Gastrocnemius medialis (tissue), 4 donors: ENCODE measurements around the gene LPO. TPM values are rescaled to one million over a fixed set of nuclear protein-coding genes. Genes with fewer than 3 reads are reported as not detected.

Experiments
- ATAC-seq, 2 donors: fragments of 150-250 bp; one replicate each; pipeline ENCODE4 v1.9.1; 2016
- DNase-seq, 2 donors: peaks; one replicate each; pipeline ENCODE4 v3.0.0-alpha.2; 2019
- H3K27ac ChIP-seq, 4 donors: fragments of 200-600 bp; sonication (generic); 1 replicate in 1 of 4; 2 replicates in 3 of 4; pipeline ENCODE4 v1.5.1; 2016 to 2018; ENCODE audit warnings: mild to moderate bottlenecking in 2 of 4, moderate library complexity in 1 of 4
- H3K27me3 ChIP-seq, 3 donors: fragments of 200-600 bp; sonication (generic) in 2 of 3; 1 replicate in 1 of 3; 2 replicates in 2 of 3; pipeline versions ENCODE4 v1.5.1 to v1.6.0; 2016 to 2019; ENCODE audit warnings: mild to moderate bottlenecking in 1 of 3, moderate library complexity in 1 of 3
- H3K36me3 ChIP-seq, 2 donors: fragments of 200-600 bp; sonication (generic) in 1 of 2; one replicate each; pipeline ENCODE4 v1.5.1; 2017 to 2018
- H3K4me1 ChIP-seq, 2 donors: fragments of 200-600 bp; sonication (generic) in 1 of 2; one replicate each; pipeline ENCODE4 v1.5.1; 2016 to 2017; ENCODE audit warnings: mild to moderate bottlenecking in 2 of 2
- H3K4me3 ChIP-seq, 4 donors: fragments of 200-600 bp; sonication (generic) in 3 of 4; 1 replicate in 1 of 4; 2 replicates in 3 of 4; pipeline ENCODE4 v1.5.1; 2016 to 2019; ENCODE audit warnings: mild to moderate bottlenecking in 2 of 4
- H3K9me3 ChIP-seq, 3 donors: fragments of 200-600 bp; sonication (generic) in 2 of 3; 1 replicate in 1 of 3; 2 replicates in 2 of 3; pipeline ENCODE4 v1.5.1; 2016 to 2019
- POLR2A ChIP-seq, 2 donors: fragments of 450-650 bp; IDR thresholded peaks; one replicate each; pipeline ENCODE4 v1.6.1; 2017; ENCODE audit warnings: antibody characterized with exemption in 2 of 2, mild to moderate bottlenecking in 2 of 2, moderate library complexity in 2 of 2
- in situ Hi-C, 4 donors: fragments of 200-750 bp; cut with MboI; loops; one replicate each; pipeline versions ENCODE4 v1.15.0 to v1.8.0; 2017; ENCODE audit warnings: low sequenced_read_pairs in 4 of 4
- intact Hi-C: fragments of 100-400 bp; cut with DNase I; formaldehyde crosslinking; loops from one replicate; pipeline ENCODE4 v1.15.1; 2023; ENCODE audit warnings: low total_unique reads
- total RNA-seq, 4 donors: library from RNA; depleted of rRNA; stranded (reverse); fragments of >200 nt; gene quantifications; one replicate each; pipeline versions ENCODE4 v1.1.0 to v1.2.3, GENCODE V29; 2016
- TF ChIP-seq, protein P1 (sequence below), 5 experiments: fragments of 450-650 bp in 3 of 5; fragments of 200-600 bp in 2 of 5; sonication (generic) in 2 of 5; IDR thresholded peaks in 4 of 5; conservative IDR thresholded peaks in 1 of 5; 1 replicate in 4 of 5; 2 replicates in 1 of 5; pipeline ENCODE4 v1.5.1; 2016 to 2019; ENCODE audit warnings: antibody characterized with exemption in 5 of 5, mild to moderate bottlenecking in 3 of 5, moderate library complexity in 3 of 5

LPO gene
- total RNA-seq, 4 donors from 2014 or later: not detected

DNA sequence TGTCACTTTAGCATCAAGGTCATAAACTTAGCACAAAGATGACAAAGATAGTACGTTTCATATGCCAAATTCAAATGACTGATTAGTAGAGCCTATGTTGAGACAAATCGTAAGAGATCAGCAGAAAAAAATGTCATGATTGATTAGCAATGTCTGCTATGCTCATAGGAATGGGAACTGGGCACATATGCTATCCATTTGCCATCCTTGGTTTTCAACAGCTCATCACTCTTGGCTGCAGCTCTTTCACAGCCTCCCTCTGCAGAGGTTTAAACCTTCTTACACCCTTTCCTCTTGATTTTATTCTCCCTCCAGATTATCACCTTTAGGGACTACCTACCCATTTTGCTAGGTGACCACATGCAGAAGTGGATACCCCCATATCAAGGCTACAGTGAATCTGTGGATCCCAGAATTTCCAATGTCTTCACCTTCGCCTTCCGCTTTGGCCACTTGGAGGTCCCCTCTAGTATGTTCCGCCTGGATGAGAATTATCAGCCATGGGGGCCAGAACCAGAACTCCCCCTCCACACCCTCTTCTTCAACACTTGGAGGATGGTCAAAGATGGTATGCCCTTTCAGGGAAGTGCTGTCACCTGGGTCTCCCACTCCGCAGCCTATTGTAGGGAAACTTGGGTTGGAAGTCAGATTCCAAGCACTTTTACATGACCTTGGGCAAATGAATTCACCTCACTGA, 26.2 kb downstream of the LPO start:
- no peaks in the 10 kb centered on the region for H3K36me3 ChIP-seq
- TF ChIP-seq POLR2A (IDR thresholded peaks at IDR 0.05): no peak
- no peak for DNase-seq
- H3K4me1 ChIP-seq: no peaks in the 10 kb centered on the region
- H3K27ac ChIP-seq: no peak overlapping the region
- H3K4me3 ChIP-seq: no peak overlapping the region
- no peak for ATAC-seq
- in situ Hi-C loops: loop anchor here in 1 of 4 donors (10.0 kb wide), 1 partner anchor 60 kb away; no protein-coding TSS in a partner anchor
- no peaks in the 10 kb centered on the region for H3K9me3 ChIP-seq
- intact Hi-C loops: no loop called here
- H3K27me3 ChIP-seq: peaks cover 13 to 15% (median 13%) of the 10 kb centered on the region in 3 donors

DNA sequence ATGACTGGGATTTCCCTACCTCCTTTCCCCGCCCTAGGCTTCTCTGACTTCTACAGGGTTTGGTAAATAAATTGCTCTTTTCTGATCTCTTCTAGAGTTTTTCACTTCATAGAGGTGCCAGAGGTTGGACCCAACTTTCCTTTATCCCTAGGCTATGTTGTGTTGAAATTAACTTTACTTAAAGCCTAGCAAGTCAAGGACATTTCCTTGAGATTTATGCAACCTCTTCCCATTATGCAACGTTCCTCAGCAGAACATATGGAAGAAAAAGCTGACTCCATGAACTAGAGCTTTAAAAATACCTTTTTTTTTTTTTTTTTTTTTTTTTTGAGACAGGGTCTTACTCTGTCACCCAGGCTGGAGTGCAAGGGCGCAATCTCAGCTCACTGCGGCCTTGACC, 26.9 kb downstream of the LPO start:
- H3K4me3 ChIP-seq: no peak overlapping the region
- H3K9me3 ChIP-seq: no peaks in the 10 kb centered on the region
- DNase-seq (no peak), ATAC-seq (no peak)
- H3K27ac ChIP-seq: no peak overlapping the region
- H3K4me1 ChIP-seq: no peaks in the 10 kb centered on the region
- peaks cover 6 to 13% (median 11%) of the 10 kb centered on the region in 3 donors for H3K27me3 ChIP-seq
- in situ Hi-C loops (loop anchor here in 1 of 4 donors (10.0 kb wide), 1 partner anchor 60 kb away; no protein-coding TSS in a partner anchor), intact Hi-C loops (no loop called here)
- H3K36me3 ChIP-seq: no peaks in the 10 kb centered on the region
- TF ChIP-seq, protein P1, sequence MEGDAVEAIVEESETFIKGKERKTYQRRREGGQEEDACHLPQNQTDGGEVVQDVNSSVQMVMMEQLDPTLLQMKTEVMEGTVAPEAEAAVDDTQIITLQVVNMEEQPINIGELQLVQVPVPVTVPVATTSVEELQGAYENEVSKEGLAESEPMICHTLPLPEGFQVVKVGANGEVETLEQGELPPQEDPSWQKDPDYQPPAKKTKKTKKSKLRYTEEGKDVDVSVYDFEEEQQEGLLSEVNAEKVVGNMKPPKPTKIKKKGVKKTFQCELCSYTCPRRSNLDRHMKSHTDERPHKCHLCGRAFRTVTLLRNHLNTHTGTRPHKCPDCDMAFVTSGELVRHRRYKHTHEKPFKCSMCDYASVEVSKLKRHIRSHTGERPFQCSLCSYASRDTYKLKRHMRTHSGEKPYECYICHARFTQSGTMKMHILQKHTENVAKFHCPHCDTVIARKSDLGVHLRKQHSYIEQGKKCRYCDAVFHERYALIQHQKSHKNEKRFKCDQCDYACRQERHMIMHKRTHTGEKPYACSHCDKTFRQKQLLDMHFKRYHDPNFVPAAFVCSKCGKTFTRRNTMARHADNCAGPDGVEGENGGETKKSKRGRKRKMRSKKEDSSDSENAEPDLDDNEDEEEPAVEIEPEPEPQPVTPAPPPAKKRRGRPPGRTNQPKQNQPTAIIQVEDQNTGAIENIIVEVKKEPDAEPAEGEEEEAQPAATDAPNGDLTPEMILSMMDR (IDR thresholded peaks at IDR 0.05 in 4 of 5, conservative IDR thresholded peaks at IDR 0.05 in 1 of 5): no peak
- no peak for TF ChIP-seq POLR2A (IDR thresholded peaks at IDR 0.05)

DNA sequence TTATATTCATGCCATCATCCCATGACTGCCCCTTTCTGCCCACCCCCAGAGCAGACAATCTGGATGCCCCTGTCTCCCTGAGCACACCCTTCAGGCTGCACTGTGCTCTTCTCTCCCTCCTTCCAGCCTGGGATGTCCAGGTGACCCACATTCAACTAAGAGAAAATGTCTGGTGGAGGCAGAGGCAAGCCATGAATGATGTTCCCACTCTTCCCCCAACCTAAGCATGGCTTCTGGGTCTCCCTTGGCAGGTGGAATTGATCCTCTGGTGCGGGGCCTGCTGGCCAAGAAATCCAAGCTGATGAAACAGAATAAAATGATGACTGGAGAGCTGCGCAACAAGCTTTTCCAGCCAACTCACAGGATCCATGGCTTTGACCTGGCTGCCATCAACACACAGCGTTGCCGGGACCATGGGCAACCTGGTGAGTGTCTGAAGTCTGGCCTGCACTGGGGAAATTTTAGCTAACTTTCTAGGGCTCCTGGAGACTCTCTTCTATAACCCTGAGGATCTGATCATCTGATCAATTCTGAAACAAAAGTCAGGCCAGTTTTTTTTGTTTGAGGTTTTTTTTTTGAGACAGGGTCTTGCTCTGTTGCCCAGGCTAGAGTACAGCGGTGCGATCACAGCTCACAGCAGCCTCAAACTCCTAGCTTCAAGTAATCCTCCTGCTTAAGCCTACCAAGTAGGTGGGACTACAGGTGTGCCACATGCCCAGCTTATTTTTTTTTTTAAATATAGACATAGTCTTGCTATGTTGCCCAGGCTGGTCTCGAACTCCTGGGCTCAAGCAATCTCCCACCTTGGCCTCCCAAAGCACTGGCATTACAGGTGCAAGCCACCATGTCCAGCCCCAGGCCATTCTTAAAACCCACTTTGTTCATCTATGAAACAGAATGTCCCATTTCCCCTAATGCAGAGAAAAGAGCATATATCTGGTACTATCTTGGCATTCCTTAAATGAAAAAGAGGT, 27.8 kb downstream of the LPO start:
- in situ Hi-C loops (loop anchor here in 1 of 4 donors (10.0 kb wide), 1 partner anchor 61 kb away; no protein-coding TSS in a partner anchor), intact Hi-C loops (no loop called here)
- peaks cover 5 to 13% (median 9%) of the 10 kb centered on the region in 3 donors for H3K27me3 ChIP-seq
- no peak overlapping the region for H3K4me3 ChIP-seq
- DNase-seq (no peak), ATAC-seq (no peak)
- H3K27ac ChIP-seq: no peak overlapping the region
- H3K36me3 ChIP-seq: no peaks in the 10 kb centered on the region
- H3K9me3 ChIP-seq: no peaks in the 10 kb centered on the region
- no peaks in the 10 kb centered on the region for H3K4me1 ChIP-seq
- TF ChIP-seq, protein P1 (IDR thresholded peaks at IDR 0.05 in 4 of 5, conservative IDR thresholded peaks at IDR 0.05 in 1 of 5): no peak
- no peak for TF ChIP-seq POLR2A (IDR thresholded peaks at IDR 0.05)

DNA sequence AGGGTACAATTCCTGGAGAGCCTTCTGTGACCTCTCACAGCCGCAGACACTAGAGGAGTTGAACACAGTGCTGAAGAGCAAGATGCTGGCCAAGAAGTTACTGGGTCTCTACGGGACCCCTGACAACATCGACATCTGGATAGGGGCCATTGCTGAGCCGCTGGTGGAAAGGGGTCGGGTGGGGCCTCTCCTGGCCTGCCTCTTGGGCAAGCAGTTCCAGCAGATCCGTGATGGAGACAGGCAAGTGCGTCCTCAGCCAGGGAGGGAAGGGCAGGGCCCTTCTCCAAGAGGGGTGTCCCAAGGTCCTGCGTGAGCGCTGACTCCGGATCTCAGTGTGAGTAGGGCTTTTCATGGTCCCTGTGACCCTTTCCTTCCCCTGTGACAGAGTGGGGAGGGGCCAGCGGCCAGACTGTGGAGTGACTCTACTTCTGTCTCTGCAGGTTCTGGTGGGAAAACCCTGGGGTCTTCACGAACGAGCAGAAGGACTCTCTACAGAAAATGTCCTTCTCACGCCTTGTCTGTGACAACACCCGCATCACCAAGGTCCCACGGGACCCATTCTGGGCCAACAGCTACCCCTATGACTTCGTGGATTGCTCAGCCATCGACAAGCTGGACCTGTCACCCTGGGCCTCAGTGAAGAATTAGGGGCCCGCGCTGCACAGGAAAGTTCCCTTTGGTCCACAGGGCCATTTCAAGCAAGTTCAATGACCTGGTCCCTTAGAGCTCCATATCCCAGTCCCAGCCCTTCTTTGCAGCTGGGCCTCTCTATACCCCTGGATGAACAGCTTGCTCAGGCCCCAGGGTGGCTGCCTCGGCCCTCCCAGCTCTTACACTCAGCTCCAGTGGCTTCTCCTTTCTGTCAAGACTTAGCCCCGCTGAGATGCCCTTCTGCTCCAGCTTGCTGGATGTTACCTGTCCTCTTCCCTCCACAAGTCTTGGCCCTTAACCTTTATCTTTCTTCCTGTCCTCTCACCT, 29.3 kb downstream of the LPO start:
- no peak for TF ChIP-seq POLR2A (IDR thresholded peaks at IDR 0.05)
- TF ChIP-seq, protein P1 (IDR thresholded peaks at IDR 0.05 in 4 of 5, conservative IDR thresholded peaks at IDR 0.05 in 1 of 5): no peak
- DNase-seq (no peak), ATAC-seq (no peak)
- in situ Hi-C loops: loop anchor here in 1 of 4 donors (10.0 kb wide), 1 partner anchor 63 kb away; no protein-coding TSS in a partner anchor
- peaks cover 5 to 13% (median 9%) of the 10 kb centered on the region in 3 donors for H3K27me3 ChIP-seq
- no peaks in the 10 kb centered on the region for H3K36me3 ChIP-seq
- H3K9me3 ChIP-seq: no peaks in the 10 kb centered on the region
- no peaks in the 10 kb centered on the region for H3K4me1 ChIP-seq
- intact Hi-C loops: no loop called here
- H3K27ac ChIP-seq: no peak overlapping the region
- no peak overlapping the region for H3K4me3 ChIP-seq
